KMS-11 (cell line): Measurements from ENCODE around the gene CIB4.

Experiments
- H2AFZ ChIP-seq: fragments of 200-600 bp; sonication (generic); 2 replicates; pipeline ENCODE4 v1.6.1; 2016; ENCODE audit warnings: antibody characterized with exemption, mixed run types, low read depth
- H3K27ac ChIP-seq: fragments of 200-600 bp; sonication (generic); 2 replicates; pipeline ENCODE4 v1.6.1; 2016; ENCODE audit warnings: mild to moderate bottlenecking, mixed run types
- H3K27me3 ChIP-seq: fragments of 200-600 bp; sonication (generic); 2 replicates; pipeline ENCODE4 v1.6.1; 2017; ENCODE audit warnings: mild to moderate bottlenecking, low read depth, mixed run types, moderate library complexity; ENCODE audit not compliant: insufficient read depth
- H3K36me3 ChIP-seq: fragments of 200-600 bp; sonication (generic); 2 replicates; pipeline ENCODE4 v1.6.1; 2017; ENCODE audit warnings: mild to moderate bottlenecking, mixed run types; ENCODE audit not compliant: insufficient read depth
- H3K4me1 ChIP-seq: fragments of 200-600 bp; sonication (generic); 2 replicates; pipeline ENCODE4 v1.6.1; 2016; ENCODE audit warnings: mild to moderate bottlenecking, low read depth, mixed run types; ENCODE audit not compliant: poor library complexity, severe bottlenecking
- H3K4me2 ChIP-seq: fragments of 200-600 bp; sonication (generic); 2 replicates; pipeline ENCODE4 v1.7.0; 2016; ENCODE audit warnings: mild to moderate bottlenecking, mixed run types
- H3K4me3 ChIP-seq: fragments of 200-600 bp; sonication (generic); IDR thresholded peaks from 2 replicates; pipeline ENCODE4 v1.6.1; 2017; ENCODE audit warnings: low read depth, low read length, mixed read lengths; ENCODE audit not compliant: insufficient read depth
- H3K79me2 ChIP-seq: fragments of 200-600 bp; sonication (generic); 2 replicates; pipeline ENCODE4 v1.6.1; 2016; ENCODE audit warnings: low read depth, mixed run types; ENCODE audit not compliant: insufficient read depth
- H3K9ac ChIP-seq: fragments of 200-600 bp; sonication (generic); 2 replicates; pipeline ENCODE4 v1.6.1; 2016; ENCODE audit warnings: mild to moderate bottlenecking, mixed run types
- H4K20me1 ChIP-seq: fragments of 200-600 bp; sonication (generic); 2 replicates; pipeline ENCODE4 v1.6.1; 2016; ENCODE audit warnings: mild to moderate bottlenecking, mixed run types; ENCODE audit not compliant: insufficient read depth
- CTCF ChIP-seq: fragments of 200-600 bp; sonication (generic); conservative IDR thresholded peaks from 2 replicates; pipeline ENCODE4 v1.6.1; 2017; ENCODE audit warnings: low read depth, mild to moderate bottlenecking, antibody characterized with exemption, low read length, moderate library complexity, mixed read lengths

CIB4 gene

GRCh38 chr2:26609839-26610277 lies 31.3 kb downstream of the CIB4 start:
- peaks cover 72% of the 10 kb centered on the region for H3K27me3 ChIP-seq
- no peaks in the 10 kb centered on the region for H3K36me3 ChIP-seq
- no peak overlapping the region for H3K9ac ChIP-seq
- H3K4me2 ChIP-seq = no peak overlapping the region
- no peak overlapping the region for H3K27ac ChIP-seq
- TF ChIP-seq CTCF = no peak
- no peak overlapping the region for H3K4me3 ChIP-seq
- H3K79me2 ChIP-seq = no peaks in the 10 kb centered on the region
- H2AFZ ChIP-seq = no peak overlapping the region
- H3K4me1 ChIP-seq = no peaks in the 10 kb centered on the region
- no peaks in the 10 kb centered on the region for H4K20me1 ChIP-seq

- no peaks in the 10 kb centered on the region for H3K36me3 ChIP-seq
- no peak overlapping the region for H3K4me3 ChIP-seq
- H4K20me1 ChIP-seq = no peaks in the 10 kb centered on the region
- TF ChIP-seq CTCF = no peak
- no peaks in the 10 kb centered on the region for H3K4me1 ChIP-seq
- no peaks in the 10 kb centered on the region for H3K79me2 ChIP-seq
- no peak overlapping the region for H3K4me2 ChIP-seq
- no peak overlapping the region for H3K27ac ChIP-seq
- peaks cover 68% of the 10 kb centered on the region for H3K27me3 ChIP-seq
- no peak overlapping the region for H2AFZ ChIP-seq
- no peak overlapping the region for H3K9ac ChIP-seq
Measured at GRCh38 chr2:26609205-26609631, 31.9 kb downstream of the CIB4 start.

DNA sequence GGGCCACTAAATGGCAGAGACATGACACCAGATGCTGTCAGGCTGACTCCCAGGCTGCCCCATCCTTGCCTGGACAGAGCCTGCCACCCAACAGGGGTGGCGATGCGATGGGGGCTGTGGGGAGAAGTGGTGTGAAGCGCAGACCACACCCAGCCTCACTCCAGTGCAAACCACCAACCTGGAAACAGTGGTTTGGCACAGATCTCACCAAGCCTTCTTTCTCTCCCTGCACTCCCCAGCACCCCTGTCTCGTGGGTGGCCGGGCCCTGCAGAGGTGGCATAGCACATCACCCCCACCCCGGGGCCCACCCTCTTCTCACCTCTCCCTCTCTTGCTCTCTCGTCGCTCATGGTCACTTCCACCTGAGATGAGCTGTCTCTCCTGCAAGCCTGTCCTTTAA lies 32.6 kb downstream of the CIB4 start:
- Histone ChIP-seq H3K79me2 (no peaks in the 10 kb centered on the region), H3K27ac (no peak overlapping the region), H3K4me1 (no peaks in the 10 kb centered on the region), H4K20me1 (no peaks in the 10 kb centered on the region), H3K27me3 (peaks cover 64% of the 10 kb centered on the region), H2AFZ (no peak overlapping the region), H3K4me2 (no peak overlapping the region), H3K36me3 (no peaks in the 10 kb centered on the region), H3K4me3 (no peak overlapping the region), H3K9ac (no peak overlapping the region)
- no peak for TF ChIP-seq CTCF

GRCh38 chr2:26607698-26608097 lies 33.5 kb downstream of the CIB4 start:
- Histone ChIP-seq H3K27me3 (peaks cover 63% of the 10 kb centered on the region), H4K20me1 (no peaks in the 10 kb centered on the region), H3K4me1 (no peaks in the 10 kb centered on the region), H3K27ac (no peak overlapping the region), H3K4me3 (no peak overlapping the region), H3K36me3 (no peaks in the 10 kb centered on the region), H2AFZ (no peak overlapping the region), H3K79me2 (no peaks in the 10 kb centered on the region), H3K9ac (no peak overlapping the region), H3K4me2 (no peak overlapping the region)
- no peak for TF ChIP-seq CTCF
